GM19455 (cell line): ENCODE results near the gene MS4A4E.
"Not testable (repeated sequence)": the region's sequence is repeated elsewhere in the genome, so short reads cannot be mapped to it uniquely, and the experiment has no call there.

Source experiments
- ATAC-seq: cut with Tn5 transposase; IDR thresholded peaks from one replicate; pipeline ENCODE4 v1.9.1; 2021; ENCODE audit not compliant: unreplicated experiment

The MS4A4E gene

DNA sequence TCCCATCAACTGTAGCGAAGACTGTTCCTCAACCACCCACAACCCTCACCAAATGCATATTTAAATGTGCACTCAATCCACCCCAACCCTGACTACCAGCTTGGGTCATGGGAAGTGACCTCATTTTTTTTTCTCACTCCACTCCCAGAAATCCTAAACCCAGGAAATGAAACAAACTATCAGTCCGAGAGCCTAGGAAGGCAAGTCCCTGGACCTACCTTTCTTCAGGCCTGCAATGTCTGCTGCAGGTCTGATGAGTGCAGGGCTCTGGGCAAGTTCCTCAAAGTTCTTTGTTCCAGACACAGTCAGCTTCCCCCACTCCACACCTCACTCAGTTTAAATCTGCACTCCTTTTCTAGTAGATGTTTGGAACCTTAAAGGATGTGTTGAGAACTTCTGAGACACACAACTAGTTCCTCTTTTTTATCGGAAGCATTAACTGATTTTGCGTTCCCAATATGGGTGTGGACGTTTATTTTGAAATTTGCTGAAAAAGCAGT, at the start of gene MS4A4E:
MS4A4E (minus strand) TSS at position 398 of the 500 bp plus-strand sequence. CDS start 13,082 bp downstream, outside the sequence.
- no peak for ATAC-seq

DNA sequence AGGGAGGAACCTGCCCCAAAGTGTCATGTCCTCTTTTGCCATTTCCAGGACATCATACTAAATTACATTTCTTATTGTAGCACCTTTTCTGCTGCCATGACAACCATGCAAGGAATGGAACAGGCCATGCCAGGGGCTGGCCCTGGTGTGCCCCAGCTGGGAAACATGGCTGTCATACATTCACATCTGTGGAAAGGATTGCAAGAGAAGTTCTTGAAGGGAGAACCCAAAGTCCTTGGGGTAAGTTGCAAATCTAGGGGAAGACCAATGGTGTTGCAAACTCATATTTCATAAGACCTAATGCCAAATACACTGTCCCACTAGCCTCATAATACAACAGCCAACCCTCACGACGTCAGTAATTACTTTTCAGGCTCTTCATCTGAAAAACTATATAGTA, 49.2 kb upstream of the MS4A4E start:
- ATAC-seq = no peak

DNA sequence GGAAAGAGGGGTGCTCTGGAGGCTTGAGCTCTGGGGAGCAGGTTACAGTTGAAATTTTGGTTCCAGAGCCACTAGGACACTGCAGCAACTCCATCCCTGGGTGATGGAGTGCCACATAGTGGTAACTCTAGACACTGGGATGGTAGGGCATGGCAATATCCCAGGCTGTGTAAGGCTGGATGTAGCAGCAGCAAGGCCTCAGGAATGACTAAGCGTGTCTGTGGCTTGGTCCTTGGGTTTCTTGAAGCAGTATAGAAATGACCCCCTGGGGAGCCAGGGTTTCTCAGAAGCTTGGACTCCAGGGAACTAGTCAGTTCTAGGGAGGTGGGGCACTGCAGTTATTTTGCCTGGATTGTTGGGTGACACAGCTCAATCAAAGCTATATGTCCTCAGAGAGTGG, 45.6 kb upstream of the MS4A4E start:
- no peak for ATAC-seq

DNA sequence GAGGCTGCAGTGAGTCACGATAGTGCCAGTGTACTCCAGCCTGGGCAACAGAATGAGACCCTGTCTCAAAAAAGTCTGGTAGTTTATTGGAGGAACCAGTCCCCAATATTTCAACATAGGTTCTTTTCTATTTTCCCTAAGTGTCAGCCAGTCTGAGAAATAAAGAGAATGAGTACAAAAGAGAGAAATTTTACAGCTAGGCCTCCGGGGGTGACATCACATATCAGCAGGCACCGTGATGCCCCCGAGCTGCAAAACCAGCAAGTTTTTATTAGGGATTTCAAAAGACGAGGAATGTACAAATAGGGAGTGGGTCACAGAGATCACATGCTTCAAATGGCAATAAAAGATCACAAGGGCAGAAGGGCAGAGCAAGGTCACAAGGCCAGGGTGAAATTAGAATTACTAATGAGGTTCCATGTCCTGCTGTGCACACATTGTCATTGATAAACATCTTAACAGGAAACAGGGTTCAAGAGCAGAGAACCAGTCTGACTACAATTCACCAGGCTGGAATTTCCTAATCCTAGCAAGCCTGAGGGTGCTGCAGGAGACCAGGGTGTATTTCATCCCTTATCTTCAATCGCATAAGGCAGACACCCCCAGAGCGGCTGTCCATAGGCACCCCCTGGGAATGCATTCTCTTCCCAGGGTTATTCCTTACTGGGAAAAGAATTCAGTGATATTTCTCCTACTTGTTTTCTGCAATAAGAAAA, 42.6 kb upstream of the MS4A4E start:
- not testable (repeated sequence) for ATAC-seq

DNA sequence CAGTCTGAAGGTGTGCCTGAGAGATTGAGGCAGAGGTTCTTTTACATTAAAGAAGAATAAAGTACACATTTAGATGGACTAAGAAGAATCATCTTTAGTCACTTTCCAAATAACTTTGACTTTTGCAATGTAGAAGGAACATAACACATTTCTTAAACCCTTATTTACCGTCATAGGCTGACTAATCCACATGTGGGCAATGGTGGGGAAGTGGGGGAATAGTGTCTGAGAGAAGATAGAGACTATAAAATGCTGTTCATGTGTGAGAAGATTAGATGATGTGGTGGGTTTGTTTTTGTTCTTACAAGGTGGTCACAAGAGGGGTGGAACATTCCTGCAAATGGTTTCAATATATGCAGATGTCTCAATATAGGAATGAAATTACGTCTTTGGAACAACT, 39.3 kb upstream of the MS4A4E start:
- ATAC-seq = no peak

DNA sequence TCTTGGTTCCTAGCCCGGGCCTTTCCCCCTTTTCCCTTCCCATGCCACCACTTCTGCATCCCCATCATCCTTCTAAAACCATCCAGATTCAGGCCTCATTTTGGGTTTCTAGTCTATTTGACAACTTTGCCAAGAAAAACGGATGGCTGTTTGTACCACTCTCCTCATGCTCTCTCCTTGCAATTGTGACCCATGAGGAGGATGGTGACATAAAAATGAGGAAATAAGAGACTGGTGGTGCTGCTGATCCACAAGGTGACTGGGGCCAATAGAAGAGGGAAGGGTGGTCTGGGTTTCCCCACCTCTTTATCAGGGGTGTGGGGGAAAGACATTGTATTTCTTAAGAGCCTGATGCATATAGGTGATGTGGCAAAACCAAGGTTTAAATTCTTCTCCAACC, 38.5 kb upstream of the MS4A4E start:
- ATAC-seq = no peak

DNA sequence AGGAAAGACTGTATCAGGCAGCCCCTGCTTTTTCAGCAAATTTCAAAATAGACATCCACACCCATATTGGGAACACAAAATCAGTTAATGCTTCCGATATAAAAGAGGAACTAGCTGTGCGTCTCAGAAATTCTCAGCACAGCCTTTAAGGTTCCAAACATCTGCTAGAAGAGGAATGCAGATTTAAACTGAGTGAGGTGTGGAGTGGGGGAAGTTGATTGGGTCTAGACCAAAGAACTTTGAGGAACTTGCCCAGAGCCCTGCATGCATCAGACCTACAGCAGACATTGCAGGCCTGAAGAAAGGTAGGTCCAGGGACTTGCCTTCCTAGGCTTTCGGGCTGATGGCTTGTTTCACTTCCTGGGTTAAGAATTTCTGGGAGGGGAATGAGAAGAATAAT, 37.5 kb upstream of the MS4A4E start, which contains the start of gene MS4A4A:
MS4A4A (plus strand) TSS at position 255 of the 400 bp plus-strand sequence; CDS start at position 265, 10 bp downstream.
- ATAC-seq = no peak

DNA sequence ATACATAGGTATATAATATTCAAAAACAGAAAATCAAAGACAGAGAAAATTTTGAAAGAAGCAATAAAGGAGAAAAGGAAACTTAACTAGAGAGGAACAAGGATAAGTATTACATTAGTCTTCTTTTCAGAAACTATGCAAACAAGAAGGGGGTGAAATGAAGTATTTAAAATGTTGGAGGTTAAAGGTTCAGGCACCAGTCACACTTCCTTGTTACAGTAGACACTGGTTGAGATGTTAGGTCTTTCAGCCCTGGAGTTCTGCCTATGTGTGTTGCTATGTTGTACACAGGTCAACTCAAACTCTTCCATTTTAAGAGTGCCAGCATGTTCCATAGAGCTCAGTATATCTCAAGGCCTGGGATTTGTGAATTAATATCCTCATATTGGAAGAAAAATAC, 31.5 kb upstream of the MS4A4E start:
- no peak for ATAC-seq

DNA sequence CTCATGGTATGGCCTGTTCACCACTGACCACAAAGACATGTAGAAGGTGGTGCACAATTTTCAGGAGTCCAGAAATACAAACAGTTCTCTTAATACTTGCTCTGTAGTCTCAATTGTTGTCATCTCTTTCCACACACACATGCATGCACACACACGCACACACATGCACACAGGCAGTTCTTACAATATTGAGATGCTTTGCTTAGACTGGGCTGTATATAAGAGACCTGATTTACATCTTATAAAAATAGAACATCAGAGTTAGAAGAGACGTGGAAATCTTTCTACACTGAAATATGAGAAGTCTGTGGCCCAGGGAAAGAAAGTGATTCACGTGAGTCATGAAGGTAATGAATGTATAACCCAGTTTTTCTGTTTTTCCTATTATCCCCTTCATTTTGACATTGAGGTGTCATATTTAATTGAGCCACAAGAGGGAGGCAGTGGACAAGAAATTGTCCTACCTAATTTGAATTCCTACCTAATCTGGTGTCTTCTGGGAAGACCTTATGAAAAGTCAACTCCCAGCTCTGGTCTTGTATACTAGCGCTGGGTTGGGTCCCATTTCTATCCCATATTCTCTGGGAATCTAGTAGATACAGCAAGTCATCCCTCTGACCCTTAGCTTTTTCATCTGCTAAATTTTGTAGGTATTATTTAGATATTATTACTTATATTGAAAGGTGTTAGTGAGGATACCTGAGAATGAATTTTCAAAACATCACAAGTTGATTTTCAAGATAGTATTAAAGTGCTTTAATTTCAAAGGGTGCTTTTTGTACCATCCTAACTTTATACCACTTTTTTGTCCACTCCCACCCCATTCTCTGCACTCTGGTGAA, 22.7 kb upstream of the MS4A4E start:
- no peak for ATAC-seq

DNA sequence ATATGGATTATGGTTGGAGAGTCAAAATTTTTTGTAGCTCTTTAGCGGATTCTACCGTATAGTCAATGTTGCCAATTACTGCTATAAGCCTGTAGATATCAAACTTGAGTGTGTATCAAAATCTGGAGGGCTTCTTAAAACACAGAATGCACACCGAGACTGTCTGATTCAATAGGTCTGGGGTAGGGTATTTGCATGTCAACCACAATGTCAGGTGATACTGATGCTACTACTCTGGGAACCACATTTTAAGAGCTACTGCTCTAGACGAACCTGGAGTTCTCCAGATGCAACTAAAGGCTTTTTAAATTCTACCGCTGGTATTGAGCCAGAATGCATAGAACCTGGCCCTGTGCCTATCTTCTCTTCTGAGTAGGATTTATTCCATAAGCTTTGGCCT, 21.7 kb upstream of the MS4A4E start:
- no peak for ATAC-seq

DNA sequence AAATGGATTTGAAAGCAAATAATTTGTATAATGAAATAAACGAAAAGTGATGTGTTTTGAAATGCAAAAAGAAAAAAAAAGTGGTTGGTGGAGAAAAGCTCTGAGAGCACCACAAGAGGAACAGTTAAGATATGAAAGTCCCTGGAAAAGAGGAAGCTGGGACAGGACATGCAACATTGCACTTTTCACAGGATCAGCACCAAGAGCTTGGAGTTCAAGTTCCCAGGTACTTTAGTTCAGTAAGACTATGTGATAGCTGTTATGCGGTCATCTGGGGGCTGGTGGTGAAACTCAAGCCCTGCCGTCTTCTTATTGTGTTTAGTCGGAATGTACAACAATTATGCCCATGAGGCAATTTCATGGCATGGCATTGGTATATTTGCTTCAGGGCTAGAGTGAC, 20.5 kb upstream of the MS4A4E start:
- no peak for ATAC-seq

DNA sequence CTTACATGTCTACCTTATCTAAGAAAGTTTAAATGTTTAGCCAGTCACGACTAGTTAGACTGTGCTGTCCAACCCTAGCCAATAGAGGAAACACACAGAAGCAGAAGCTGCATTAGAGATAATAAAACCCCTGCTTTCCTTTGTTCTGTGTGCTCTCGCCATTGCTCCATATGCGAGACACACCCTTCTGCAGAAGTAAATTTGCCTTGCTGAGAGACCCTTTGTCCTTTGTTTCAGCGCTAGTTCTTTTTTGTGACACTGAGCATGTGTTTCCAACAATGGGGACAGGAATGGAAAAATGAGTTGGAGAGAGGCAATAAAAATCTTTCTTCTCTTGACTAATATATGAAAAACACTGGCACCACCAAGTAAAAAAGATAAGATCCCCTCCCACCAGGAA, 18.1 kb upstream of the MS4A4E start:
- ATAC-seq = no peak

DNA sequence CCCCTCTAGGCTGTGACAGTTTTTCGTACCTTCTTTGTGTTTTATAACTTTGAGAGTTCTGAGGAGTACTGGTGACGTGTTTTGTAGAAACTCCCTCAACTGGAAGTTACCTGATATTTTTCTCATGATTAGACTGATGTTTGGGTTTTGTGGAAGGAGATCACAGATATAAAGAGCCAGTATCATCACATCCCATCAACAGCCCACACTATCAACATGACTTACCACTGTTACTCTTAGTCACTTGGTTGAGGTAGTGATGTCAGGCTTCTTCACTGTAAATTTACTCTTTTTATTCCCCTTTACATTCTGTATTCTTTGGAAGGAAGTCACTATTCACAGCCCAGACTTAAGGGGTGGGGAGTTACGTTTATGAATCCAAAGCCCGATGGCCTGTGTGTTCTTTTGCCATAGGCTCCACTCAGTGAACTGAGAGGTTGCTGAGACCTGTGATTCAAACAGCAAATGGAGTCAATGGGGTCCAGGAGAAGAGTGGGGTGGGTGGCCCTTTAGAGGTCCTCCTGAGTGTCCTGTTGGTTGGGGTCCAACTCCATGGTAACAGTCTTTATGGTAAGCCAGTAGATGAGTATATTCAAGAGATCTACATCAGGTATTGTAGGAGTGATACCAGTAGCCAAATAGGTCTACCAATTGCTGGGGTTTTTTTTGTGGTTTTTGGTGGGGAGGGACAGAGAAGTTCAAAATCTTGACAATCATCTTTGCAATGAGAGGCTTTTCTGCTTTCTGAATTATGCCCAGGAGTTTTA, 15.2 kb upstream of the MS4A4E start:
- ATAC-seq = no peak

DNA sequence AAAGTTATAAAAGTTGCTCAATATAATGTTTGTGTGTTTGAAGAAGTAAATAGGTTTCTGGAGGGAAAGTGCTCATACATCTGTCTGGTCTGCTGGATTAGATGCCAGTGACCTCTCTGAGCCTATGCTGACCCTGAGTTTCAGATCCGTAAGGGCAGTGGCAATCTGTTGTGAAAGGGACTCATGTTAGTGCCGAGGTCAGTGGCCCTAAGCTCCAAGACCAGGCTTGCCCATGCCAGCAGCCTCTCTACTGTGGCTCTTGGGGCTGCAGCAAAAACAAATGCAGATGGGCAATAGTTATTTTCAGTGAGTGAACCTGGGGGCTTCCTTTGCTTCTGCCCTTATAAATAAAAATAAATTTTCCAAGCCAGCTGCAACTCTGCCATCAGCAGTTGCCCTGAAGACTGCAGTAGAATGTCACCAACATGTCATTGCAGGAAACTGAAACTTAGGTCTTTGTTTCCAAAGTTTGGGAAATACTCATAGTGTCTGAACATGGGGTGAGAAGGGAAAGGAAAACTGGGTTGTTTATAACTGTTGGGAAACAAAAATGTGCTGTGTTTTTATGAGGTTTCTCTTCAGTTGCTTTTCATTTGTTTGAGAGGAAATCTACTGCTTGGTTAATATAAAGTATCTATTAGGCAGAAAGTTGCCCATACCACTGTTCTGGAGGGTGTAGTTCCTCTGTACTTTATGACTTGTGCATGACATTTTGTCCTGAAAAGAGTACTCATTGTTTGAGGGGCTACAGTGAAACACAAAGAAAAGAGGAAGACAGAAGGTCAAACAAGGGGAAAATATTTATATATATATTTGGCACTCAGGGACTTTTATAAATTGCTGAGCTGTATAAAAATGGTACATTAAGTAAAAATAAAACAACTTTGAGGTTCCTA, 9.5 kb upstream of the MS4A4E start:
- no peak for ATAC-seq

DNA sequence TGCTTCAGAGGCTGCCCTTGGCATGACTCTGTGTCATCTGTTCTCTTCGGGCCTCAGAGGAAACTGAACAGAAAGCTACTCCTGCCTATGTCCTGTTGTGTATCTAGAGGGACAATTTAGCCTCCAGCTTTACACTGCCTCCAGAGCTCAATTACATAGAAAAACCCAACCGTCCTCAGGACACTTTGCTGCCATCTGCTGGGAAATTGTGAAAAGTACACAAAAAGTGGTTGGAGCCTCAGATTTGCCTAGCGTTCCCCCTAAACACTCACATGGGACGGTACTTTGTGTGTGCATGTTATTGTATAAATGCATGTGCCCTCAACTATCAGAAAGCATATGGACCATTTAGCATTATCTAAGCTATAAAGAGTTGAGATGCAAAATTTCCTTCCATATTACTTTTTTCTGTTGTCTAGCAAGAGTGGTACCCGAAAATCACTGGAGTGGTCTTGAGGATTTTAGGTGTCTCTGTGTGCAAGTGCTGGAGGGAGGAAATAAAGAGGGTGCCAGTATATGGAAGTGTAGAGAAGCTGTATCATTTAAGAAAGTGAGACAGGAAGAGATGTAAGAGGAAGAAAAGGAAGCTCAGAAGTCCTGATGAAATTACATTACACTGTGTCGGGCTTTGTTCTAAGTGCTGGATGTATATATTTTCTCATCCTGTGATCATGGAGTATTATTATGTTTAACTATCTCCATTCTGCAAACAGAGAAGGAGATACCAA, 8.7 kb upstream of the MS4A4E start:
- ATAC-seq = no peak

DNA sequence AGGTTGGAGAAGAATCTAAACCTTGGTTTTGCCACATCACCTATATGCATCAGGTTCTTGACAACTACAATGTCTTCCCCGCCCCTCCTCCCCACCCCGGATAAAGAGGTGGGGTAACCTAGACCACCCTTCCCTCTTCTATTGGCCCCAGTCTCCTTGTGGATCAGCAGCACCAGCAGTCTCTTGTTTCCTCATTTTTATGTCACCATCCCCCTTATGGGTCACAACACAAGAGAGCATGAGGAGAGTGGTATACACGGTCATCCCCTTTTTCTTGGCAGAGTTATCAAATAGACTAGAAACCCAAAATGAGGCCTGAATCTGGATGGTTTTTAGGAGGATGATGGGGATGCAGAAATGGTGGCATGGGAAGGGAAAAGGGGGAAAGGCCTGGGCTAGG, 1.2 kb downstream of the MS4A4E start:
- ATAC-seq = no peak

DNA sequence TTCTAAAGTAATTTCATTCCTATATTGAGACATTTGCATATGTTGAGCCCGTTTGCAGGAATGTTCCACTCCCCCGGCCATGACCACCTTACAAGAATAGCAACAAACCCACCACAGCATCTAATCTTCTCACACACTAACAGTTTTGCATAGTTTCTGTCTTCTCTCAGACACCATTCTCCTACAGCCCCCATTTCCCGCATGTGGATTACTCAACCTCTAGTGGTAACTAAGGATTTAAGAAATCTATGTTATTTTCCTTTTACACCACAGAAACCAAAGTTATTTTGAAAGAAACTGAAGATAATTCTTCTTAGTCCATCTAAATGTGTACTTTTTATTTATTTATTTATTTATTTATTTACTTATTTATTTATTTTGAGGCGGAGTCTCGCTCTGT, 2.3 kb downstream of the MS4A4E start:
- no peak for ATAC-seq

DNA sequence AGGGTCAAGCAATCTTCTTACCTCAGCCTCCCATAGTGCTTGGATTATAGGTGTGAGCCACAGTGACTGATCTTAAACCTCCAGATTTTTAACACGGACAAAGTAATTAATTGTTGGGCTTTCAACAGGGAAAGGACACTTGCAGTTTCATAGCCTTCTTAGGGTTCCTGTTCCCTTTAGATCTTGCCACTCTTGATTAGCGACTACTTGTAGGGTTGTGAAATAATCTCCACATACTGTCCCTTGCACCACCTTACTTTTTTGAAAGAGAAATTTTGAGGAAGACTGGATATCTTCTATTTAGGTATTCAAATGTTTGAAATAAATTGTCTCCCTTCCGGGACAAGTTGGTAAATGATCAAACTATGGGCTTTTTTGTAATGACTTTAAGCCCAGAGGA, 7.6 kb downstream of the MS4A4E start:
- ATAC-seq = no peak

DNA sequence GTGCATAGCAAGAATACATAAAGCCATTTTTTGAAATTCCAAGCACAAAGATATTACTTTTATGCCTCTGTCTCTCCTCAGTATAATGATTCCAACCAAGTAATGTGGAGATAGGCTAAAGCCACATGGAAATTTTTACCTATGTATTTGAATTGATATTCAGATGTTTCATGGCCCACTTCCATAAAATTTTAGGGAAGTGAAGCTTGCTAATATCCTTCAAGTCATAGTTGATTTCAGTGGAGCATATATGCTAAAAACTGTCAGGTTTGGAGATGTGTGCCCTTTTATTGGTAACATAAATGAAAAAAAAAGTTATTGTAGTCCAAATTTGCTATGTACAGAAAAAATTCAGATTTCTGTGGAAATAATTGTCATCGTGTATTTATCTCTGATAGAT, 12.3 kb downstream of the MS4A4E start:
- no peak for ATAC-seq

DNA sequence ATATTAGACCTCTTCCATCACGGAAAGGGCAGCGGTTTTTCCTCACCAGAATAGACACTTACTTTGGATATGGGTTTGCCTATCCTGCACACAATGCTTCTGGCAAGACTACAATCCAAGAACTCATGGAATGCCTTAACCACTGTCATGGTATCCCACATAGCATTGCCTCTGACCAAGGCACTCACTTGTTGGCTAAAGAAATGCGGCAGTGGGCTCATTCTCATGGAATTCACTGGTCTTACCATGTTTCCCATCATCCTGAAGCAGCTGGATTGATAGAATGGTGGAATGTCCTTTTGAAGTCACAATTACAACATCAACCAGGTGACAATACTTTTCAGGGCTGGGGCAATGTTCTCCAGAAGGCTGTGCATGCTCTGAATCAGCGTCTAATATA, 20.8 kb downstream of the MS4A4E start:
- ATAC-seq = no peak
